Body of pancreas (tissue), 4 donors: ENCODE measurements around the gene TNPO1.

ENCODE experiments used
- POLR2A ChIP-seq, 3 donors: fragments of 450-650 bp; IDR thresholded peaks; one replicate each; pipeline ENCODE4 v1.6.1; 2016; ENCODE audit warnings: antibody characterized with exemption in 3 of 3, mild to moderate bottlenecking in 2 of 3
- TF ChIP-seq, protein P1 (sequence below), 7 experiments: fragments of 450-650 bp in 4 of 7; fragments of 200-600 bp in 3 of 7; sonication (generic) in 3 of 7; IDR thresholded peaks; one replicate each; pipeline ENCODE4 v1.5.1; 2016 to 2019; ENCODE audit warnings: antibody characterized with exemption in 7 of 7

DNA sequence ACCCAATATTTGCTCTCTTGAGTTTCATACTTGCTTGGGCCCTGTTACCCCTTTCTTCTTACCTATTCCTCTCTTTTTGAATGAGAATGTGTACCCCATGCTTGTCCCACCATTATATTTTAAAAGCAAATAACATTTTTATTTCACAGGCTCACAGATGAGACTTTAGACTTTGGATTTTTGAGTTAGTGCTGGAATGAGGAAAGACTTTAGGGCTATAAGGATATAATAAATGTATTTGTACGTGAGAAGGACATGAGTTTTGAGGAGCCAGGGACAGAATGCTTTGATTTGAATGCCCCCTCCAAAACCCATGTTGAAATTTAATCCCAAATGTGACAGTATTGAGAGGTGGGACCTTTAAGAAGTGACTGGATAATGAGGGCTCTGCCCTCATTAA, 33.1 kb upstream of the TNPO1 start:
- TF ChIP-seq, protein P1, sequence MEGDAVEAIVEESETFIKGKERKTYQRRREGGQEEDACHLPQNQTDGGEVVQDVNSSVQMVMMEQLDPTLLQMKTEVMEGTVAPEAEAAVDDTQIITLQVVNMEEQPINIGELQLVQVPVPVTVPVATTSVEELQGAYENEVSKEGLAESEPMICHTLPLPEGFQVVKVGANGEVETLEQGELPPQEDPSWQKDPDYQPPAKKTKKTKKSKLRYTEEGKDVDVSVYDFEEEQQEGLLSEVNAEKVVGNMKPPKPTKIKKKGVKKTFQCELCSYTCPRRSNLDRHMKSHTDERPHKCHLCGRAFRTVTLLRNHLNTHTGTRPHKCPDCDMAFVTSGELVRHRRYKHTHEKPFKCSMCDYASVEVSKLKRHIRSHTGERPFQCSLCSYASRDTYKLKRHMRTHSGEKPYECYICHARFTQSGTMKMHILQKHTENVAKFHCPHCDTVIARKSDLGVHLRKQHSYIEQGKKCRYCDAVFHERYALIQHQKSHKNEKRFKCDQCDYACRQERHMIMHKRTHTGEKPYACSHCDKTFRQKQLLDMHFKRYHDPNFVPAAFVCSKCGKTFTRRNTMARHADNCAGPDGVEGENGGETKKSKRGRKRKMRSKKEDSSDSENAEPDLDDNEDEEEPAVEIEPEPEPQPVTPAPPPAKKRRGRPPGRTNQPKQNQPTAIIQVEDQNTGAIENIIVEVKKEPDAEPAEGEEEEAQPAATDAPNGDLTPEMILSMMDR (IDR thresholded peaks at IDR 0.05), result no peak
- TF ChIP-seq POLR2A (IDR thresholded peaks at IDR 0.05), result no peak
